GM18861 (cell line): ENCODE results near the gene RAB44.

ENCODE experiments used
- ATAC-seq: cut with Tn5 transposase; IDR thresholded peaks from one replicate; pipeline ENCODE4 v1.9.1; 2021; ENCODE audit not compliant: unreplicated experiment

Gene RAB44

DNA sequence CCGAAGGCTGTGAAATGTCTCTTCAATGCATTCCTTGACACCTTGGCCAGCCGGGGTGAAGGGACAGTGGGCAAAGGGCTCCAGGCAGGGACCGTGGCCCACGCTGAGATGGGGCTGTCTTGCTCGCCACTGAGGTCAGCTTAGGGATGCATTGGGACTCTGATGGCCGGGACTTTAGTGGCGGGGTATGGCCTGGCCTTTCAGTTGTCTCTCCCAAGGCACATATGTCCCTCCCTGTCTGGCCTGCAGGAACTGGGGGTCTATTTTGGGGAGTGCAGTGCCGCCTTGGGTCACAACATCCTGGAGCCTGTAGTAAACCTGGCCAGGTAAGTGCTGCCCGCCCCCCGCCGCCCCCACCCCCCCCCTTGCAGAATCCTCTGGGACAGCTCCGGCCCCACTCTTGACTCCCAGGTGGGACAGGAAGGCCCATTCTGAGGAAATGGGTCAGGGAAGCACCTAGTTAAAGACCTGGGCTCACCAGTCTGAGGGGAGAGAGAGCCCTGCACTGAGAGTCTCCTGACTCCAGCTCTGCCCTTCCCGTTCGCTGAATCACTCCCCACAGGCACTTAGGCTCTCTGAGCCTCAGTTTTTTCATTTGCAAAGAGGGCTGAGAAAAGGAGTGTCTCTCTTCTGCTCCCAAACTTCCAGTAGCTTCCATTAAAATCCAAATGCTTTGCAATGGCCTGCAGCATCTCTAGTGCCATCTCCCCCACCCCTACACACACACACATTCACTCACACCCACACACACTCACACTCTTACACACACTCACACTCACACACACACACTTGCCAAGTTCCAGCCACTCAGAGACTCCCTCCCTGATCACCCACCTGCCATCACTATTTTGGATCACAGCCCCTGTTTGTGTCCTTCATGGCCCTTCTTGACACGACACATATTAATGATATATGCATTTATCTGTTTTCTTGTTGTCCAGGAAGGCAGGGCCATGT lies 33.1 kb downstream of the RAB44 start:
- no peak for ATAC-seq

DNA sequence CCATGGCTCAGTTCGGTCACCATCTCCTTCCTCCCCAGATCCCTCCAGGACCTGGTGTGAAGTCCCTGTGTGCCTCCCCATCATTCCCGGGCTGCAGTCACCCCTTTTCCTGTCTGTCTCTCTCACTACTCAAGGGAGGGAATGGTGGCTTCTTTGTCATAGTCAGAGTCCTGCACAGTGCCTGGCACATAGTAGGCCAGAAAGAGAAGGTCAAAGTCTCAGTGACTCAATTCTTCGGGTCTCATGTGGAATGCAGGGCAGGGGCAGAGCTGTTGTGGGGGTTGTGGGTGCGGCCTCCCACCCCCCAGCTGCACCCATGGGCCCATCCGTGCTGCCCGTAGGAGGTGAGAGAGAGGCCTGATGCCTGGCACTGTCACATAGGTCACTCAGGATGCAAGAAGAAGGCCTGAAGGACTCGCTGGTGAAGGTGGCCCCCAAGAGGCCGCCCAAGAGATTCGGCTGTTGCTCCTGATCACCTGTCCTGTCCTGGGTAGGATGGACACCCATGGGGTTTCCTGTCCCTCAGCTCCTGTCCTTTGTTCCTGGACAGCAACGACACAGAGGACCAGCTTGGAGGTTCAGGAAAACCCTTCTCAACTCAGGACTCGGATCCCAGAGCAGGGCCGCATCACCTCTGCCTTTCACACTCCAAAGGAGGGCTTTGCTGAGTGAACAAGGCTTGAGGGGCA lies 34.1 kb downstream of the RAB44 start:
- ATAC-seq = no peak

DNA sequence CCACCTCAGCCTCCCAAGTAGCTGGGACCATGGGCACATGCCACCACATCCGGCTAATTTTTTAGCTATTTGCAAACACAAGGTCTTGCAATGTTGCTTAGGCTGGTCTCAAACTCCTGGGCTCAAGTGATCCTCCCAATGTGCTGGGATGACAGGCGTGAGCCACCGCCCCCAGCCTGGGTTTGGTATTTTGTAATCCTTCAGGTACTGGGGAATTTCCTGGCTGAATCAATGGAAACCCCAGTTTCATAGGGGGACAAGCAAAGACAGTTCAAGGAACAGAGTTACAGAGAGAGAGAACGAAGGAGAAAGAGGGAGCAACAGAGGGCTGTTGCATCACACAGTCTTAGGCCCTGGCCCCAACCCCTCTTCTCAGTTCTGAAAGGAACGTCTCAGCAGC lies 35.7 kb downstream of the RAB44 start:
- ATAC-seq = no peak

DNA sequence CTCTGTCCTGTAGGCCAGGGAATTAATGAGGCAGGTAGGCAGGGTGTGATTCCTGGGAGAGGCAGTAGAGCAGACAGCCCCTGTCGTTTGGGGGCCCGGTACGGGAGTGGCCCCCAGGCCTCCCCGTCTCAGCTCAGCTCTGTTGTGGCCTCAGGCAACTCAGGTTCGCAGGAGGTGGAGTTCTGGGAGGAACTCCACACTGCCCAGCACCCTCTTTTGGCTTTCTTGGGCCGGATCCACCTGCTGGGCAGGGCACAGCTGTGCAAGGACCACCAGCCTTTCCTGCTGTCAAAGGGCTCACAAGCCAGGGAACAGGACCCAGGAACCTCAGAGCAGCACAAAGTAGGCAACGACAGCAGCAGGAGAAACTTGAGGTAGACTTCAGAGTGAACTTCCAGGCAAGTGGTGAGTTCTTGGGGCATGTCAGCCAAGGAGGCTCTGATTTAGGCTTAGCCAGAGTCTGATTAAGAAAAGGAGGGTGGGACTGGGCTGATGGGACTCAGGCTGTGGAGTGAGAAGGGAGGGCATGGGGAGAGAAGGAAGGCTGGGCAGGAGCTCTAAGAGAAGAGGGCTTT lies 36.9 kb downstream of the RAB44 start:
- ATAC-seq = no peak

DNA sequence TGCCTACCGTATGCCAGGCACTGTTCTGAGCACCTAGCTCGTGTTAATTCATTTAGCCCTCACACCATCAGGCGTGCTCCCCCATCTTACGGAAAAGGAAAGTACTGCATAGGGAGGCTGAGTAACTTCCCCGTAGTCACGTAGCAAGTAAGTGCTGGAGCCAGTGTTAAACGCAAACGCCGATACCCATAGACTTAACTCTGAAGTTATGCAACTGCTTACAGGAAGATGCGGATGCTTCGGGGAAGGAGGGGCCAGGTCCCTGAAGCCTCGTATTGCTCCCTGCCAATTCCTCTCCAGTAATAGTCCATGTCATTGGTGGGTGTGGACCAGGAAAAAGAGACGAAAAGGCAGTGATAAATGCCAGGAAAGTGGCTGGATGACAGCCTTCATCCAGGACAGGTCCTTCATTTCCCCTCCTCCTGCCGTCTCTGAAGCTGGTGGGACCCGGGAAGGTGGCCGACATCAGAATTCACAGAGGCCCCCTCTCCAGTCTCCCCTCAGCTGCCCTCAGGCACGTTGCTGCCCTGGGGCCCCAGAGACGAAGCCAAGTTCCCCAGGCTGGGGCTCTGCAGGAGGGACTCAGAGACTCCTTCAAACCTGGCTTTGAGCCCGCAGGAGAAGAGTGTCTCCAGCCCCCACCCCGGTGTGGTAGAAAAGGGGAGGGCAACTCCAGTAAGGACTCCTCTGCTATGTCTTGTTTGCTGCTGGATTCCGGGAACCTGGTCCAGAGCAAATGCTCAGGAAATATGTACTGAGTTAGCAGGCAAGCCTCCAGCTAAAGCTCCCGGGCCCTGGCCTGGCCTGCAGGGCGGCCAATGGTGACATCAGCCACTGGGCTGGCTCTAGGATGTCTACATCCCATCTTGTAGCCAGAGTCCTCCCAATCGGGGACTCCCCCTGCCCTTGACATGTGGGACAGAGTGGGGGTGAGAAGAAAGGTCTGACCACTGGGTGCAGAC lies 37.8 kb downstream of the RAB44 start:
- no peak for ATAC-seq

DNA sequence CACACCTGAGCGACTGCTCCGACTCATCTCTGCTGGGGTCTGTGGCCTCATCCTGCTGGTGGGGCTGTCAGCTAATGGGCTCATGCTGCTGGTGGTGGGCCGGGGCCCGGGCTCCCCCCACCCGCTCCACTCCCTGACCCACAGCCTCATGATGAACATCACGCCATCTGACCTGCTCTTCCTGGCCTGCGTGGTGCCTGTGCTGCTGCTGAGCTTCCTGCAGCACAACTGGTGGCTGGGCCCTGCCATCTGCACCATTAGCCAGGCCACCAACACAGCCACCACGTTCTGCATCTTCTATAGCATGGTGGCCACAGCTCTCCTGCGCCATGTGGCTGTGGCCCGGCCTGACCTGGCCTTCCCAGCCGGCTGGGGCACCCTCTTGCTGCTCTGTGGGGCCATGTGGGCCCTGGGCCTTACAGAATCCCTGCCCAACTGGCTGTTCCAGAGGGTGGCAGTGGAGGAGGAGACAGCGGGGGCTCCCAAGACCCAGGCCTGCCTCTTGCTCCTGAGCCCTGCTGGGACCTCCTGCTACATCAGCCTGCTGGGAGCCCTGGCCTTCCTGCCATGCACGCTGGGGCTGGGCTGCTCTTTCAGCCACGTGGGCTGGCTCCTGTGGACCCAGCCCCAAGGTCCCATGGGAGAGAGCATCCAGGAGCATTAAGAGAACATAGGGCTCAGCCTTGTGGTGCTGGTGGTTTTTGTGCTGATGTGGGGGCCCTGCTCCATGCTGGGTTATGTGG lies 39.6 kb downstream of the RAB44 start:
- no peak for ATAC-seq

DNA sequence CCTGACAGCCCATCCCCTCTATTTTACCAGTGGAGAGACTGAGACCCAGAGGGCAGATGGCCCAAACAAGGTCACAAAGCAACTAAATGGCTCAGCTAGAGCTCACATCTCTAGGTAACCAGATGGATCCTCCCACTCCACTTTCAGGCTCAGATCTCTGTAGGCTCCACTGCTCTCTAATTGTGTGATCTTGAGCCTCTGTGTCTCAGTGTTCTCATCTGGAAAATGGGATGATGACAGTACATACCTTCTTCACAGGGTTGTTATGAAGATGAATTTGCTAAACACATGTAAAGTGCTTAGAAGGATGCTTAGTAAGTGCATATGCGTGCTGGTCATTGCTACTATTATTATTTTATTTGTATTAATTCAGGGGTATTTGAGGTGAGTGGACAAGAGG lies 40.5 kb downstream of the RAB44 start:
- no peak for ATAC-seq

DNA sequence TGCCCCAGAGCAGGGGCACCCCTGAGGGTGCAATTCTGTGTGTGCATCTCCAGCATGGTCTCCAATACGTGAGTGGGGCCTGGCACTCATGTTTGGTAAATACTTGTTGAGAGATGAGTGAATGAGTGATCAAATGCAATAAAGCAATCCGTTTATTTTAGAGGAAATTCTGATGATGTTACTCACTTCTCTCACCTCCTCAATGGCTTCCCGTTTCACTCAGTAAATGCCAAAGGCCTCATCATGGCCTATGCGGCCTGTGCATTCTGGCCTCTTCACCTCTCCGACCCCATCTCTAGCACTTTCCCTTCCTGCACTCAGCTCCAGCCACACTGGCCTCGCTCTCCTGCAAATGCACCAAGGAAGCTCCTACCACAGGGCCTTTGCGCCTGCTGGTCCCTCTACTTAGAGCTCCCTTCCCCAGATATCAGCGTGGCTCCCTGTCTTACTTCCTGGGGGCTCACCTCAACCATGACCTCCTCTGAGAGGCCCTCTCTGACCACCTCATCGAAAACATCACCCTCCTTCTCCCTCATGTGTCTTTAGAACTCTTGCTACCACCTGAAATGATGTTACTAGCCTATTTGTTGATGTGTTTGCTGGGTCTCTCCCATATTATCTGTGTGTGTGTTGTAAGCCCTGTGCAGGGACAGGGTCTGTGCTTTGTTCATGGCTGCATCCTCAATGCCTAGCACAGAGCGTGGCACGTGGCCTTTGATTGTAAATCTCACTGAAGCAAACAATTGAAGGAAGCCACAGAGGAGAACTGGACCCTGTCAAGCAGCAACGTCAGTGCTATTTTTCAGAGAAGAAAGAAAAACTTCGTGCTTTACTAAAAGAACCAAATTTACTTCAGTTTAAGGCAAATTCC lies 42.6 kb downstream of the RAB44 start:
- no peak for ATAC-seq

DNA sequence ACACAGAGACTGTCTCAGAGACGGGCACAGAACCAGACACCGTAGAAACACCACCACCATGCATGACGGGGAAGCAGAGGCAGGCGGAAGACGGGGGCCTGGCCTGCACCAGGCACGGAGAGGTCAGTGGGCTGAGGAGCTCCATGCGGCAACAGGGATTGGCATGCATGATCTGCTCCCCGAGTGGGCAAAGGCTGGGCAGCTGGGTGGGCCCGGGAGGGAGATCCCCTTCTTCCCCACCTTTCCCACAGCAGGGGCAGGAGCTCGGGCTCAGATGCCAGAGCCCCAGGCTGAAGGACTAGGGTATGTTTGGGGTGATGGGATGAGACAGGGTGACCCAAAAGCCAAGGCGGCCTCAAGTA lies 43.2 kb downstream of the RAB44 start:
- no peak for ATAC-seq

DNA sequence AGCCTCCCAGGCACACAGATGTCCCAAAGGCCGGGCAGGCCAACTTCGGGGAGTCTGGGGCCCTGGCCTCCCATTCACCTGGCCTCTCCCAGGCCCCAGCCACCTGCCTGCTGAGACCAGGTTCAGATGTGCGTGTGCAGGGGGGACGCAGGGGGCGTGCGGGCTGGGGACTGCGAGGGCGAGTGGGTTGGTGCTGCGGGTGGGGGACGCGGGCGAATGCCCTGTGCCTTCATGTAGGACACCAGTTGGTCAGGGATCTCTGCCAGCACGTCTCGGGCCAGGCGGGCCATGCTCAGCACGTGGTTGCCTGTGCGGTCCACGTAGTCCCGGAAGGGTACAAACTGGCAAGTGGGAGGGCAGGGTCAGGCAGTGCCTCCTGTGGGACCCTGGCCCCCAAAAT lies 44.5 kb downstream of the RAB44 start:
- no peak for ATAC-seq

DNA sequence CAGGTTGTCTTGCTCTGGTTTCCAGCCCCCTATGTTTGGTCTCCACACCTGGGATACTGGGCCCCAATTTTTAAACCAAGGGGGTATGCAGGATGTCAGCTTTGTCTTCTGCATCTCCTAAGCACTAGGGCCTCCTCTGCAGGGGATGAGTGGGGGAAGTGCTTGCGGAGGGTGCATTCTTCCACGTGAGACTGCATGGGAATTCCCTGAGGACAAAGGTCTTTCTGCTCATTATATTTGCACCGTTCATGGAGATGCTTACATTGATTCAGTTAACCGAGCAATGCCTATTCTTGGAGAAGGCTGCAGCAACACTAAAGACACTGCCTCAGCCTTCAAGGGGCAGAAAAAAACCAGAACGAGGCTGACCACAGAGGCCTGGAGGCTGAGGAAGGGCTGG lies 45.4 kb downstream of the RAB44 start:
- ATAC-seq = no peak

DNA sequence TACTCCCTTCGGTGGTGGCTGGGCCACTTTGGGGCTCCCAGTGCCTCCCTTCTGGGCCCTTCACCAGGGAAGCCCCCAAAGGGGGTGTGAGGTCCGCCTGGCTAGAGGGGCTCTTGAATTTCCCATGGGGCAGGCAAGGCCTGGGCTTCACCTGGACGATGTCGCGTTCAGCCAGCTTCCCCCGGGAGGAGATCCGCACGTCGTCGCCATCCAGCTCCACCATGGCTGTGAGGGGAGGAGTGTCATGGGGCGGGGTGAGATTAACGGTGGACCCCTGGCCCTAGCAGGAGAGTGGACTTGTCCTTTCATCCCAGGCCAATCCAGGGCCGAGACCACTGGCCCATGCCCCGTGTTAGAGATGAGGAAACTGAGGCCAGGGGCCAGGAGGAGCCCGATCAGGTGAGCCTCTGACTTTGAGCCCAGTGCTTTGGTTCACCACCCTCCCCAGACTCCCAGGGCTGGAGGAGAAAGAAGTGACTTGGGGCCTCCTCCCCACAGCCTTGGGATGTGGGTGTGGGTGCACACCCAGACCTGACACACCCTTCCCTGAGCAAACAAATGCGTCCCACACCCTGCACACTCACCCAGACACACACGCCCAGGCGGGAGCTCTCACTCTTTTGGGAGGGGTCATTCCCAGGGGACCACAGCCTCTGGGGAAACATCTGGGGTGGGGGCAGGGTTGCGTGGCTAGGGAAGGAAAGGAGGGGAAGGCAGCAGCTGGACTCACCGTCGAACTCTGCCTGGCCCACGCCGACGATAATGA lies 46.1 kb downstream of the RAB44 start:
- no peak for ATAC-seq

DNA sequence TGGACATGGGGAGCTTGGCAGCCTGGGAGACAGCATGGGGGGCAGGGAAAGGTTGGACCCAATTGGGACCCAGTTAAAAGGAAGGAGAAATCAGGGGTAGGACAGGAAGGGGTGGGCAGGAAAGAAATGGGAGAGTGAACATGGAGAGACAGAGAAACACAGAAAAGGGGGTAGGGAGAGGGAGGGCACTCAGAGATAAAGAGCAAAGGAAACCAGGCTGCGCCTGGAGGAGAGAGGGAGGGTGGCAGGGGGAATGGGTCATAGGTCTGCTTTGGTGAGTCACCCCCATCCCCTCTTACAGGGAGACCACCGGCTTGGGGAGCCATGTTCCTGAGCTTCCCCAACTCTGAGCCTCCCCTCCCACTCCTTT lies 46.7 kb downstream of the RAB44 start:
- no peak for ATAC-seq

DNA sequence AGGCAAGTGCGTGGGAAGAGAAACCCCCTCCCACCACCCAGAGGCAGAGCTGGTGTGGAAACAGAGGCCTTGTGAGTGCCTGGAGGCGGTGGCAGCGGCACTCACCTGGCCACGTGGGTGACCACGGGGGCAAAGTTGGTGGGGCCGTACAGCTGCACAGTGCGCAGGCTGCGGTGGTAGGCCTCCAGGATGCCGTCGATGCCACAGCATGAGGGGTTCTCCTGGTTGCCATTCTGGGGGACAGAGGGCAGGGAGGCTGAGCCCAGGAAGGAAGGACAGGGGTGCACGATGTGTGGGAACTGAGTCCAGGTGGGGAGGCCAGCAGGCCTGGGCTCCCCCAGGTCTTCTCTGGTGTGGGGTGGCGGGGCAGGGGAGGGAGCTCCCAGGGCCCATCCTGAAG lies 47.7 kb downstream of the RAB44 start:
- ATAC-seq = no peak

DNA sequence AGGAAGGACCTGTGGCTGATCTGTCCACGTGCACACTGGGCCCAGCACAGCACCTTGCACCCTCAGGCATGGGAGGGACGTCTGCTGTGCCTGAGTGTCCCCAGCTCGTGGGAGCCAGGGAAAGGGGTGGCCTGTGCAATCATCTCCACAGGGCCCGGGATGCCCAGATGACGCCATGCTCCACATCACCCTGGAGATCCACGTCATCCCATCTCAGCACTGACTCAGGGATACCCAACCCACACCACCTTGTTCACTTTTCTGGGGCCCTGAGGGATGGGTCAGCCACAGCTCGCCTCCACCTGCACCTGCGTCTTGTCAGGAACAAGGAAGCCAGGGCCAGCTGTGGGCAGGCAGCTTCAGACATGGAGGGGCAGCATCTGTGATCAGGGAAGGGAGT lies 48.2 kb downstream of the RAB44 start:
- no peak for ATAC-seq

DNA sequence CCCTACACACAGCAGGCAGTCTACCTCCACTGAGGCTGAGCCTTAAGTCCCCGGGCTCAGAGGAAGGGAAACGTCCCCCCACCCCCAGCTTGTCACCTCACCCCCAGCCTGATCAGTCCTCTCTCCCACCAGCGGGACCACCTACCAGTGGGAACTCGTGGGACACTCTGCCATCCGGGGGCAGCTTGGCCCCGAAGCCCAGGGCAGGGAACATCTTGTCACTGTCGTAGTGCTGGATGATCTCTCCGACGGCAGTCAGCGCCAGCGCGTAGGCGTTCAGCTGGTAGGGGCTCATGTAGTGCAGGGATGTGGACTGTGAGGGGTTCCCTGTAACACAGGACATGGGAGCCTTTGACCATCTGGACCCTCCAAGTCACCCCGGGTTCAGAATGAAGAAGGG lies 48.6 kb downstream of the RAB44 start:
- ATAC-seq = no peak

DNA sequence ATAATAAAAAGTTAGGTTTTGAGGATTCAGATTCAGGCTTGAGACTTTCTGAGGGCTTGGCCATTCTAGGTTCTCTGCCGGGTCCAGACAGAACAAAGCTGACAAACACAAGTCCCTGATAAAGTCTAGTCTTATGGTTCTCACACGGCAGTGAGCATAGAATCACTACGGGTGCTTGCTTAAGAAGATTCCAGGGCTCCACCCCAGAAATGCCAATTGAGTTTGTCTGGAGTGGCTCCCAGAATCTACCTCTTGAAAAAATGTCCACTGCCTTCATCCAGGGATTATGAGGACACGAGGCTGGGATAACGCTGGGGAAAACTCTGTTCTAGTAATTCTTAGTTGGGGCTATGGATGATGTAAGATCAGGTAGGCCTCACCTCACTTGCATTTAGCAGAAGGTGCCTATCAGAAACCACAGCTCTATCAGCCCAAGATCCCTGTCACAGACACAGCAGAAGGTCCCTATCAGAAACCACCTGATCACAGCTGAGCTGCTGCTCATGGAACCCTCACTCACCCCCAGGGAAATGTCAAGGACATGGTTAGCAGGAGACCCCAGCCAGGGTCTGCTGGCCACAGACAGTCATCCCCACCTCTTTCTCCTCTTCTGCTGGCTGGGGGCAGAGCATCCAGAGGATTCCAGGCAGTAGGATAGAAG lies 52.3 kb downstream of the RAB44 start:
- no peak for ATAC-seq

DNA sequence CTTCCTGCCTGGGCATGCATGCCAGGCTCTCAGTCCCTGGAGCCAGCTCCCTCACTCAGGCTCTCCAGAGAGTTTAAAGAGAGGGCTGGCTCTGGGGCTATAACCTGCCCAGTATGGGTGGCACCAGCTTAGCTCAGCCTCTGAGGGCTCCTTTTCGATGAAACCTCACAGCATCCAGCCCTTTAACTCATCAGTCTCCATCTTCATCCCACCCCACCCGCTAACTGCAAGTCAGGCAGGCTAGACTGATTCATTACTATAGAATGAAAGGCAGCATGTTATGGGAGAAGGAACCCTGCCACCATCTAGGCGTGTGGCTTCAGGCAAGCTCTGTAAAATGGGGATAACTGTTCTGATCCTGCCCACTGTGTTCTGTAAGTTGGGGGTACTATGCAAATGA lies 53.5 kb downstream of the RAB44 start:
- no peak for ATAC-seq
